HG02610 (cell line): Measurements from ENCODE around the gene EPB41L3.

Source experiments
- ATAC-seq: cut with Tn5 transposase; IDR thresholded peaks from one replicate; pipeline ENCODE4 v1.9.1; 2021; ENCODE audit warnings: mild to moderate bottlenecking, moderate library complexity; ENCODE audit not compliant: unreplicated experiment

EPB41L3 gene

GRCh38 chr18:5456577-5457461 lies 87.0 kb downstream of the EPB41L3 start:
- no peak for ATAC-seq

DNA sequence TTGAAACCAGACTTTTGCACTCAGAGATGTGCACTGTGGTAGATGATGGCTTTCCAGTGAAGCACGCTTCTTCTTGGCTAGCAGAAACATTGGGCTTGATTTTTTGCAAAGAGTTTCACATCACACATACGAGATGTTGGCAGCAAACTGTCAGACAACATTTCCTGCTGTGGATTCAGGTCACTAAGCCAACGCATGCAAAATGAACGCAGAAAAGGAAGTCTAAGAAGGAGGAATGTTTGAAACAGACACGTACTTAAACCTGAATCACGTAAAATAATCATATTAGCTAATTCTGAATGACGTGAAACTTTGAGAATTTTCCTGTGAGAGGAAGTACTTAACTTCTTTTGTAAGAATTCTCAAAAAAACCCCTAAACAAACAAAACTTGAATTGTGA lies 88.1 kb downstream of the EPB41L3 start:
- ATAC-seq = no peak

GRCh38 chr18:5452943-5453443 lies 90.8 kb downstream of the EPB41L3 start:
- no peak for ATAC-seq

DNA sequence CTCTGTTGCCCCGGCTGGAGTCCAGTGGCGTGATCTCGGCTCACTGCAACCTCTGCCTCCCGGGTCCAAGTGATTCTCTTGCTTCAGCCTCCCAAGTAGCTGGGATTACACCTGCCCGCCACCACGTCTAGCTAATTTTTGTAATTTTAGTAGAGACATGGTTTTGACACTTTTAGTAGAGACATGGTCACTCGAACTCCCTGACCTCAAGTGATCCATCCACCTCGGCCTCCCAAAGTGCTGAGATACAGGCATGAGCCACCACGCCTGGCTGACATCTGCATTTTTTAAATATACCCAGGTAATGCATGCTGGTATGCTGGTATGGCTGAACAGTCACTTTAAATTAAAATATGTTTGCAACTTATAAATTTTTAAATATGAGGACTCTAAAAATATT lies 91.9 kb downstream of the EPB41L3 start:
- ATAC-seq = no peak

- ATAC-seq = no peak
Observed at GRCh38 chr18:5451150-5451549, 92.6 kb downstream of the EPB41L3 start.

GRCh38 chr18:5449858-5450509 lies 93.8 kb downstream of the EPB41L3 start:
- no peak for ATAC-seq

- ATAC-seq = no peak
Observed at GRCh38 chr18:5447442-5447841, 96.4 kb downstream of the EPB41L3 start.

GRCh38 chr18:5444847-5445246 lies 99.0 kb downstream of the EPB41L3 start:
- no peak for ATAC-seq

- no peak for ATAC-seq
Observed at GRCh38 chr18:5444269-5444668, 99.5 kb downstream of the EPB41L3 start.

DNA sequence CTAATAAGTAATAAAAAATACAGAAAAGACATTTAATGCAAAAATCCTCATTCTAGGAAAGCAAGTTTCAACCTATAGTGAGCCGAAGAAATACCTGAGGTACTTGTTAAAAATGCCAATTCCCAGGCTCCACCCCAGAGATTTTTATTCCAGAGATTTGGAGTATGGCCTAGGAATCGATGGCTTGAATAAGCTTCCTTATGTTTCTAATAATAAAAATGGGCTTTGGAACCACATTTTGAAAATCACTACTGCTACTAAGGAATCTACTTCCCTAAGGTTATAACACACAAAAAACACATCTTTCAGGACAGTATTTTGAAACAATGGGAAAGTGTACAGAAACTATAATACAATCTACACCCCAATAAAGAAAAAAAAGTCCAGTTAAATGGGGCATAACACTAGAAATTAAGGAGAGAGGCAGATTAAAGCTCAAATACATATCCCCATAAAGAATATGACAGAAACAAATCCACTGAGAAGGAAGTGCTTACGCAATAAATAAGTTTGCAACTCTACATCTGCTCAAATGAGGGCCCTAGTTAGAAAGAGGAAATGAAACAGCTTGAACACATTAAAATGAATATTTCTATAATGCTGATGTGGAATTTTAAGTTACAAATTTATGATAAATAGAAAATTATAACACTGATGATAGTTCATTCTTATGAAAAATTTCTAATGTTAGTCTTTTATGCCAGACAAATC lies 103.7 kb downstream of the EPB41L3 start:
- ATAC-seq = no peak

- ATAC-seq = no peak
Observed at GRCh38 chr18:5434425-5434824, 109.4 kb downstream of the EPB41L3 start.

- ATAC-seq = no peak
Observed at GRCh38 chr18:5431836-5432575, 111.8 kb downstream of the EPB41L3 start.

DNA sequence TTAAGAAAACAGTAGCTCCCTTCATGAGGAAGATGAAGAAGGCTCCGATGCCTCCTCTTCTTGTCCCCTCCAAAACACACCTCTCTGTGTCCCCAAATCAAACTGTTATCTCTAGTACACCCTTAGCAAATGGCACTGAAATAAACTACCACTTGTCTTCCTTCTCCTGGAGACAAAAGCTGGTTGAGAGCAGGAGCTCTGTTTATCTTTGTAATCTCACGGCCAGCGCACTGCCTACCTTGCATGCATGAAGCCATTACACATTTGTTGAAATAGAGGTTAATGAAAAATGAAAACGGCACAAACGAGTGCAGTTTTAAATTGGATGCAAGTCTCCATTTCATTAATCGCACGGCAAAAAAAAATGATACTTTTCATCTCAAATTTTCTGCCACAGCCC lies 113.7 kb downstream of the EPB41L3 start:
- no peak for ATAC-seq

- ATAC-seq = no peak
Observed at GRCh38 chr18:5429681-5430080, 114.1 kb downstream of the EPB41L3 start.

DNA sequence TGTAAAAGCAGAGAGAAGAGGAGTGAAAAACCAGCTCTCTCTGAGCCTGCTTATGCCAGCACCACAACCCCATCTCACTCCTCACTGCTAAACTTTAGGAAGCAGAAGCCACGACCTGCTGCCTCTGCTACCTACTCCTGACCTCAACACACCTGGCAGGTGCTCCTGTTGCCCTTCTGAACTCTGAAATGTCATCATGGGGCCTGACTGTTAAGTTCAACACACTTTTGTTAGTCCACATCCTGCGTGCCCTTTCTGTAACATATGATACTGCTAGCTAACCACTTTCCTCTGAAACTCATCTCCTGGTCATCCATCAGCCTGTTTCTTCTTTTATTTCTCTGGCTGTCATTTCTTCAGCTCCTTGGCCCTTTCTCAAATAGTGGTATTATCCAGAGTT lies 118.1 kb downstream of the EPB41L3 start:
- no peak for ATAC-seq

GRCh38 chr18:5424903-5425664 lies 118.7 kb downstream of the EPB41L3 start:
- no peak for ATAC-seq

DNA sequence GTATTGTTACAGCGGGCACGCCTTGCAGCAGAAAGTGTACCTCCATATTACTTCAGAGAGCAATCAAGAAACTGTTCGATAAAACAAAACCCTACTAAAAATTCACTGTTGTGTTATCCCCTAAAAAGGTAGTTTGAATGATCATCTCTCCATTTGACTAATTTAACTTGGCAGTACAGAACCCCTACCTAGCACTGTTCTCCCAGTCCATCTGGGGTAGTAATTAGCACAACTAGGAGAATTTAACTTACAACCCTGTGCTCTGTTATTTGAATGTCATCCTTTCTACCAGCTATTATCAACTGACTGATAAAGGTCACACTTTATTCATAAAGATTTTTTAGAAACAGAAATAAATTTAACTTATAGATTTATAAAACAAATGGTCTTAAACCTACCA lies 121.2 kb downstream of the EPB41L3 start:
- ATAC-seq = no peak

DNA sequence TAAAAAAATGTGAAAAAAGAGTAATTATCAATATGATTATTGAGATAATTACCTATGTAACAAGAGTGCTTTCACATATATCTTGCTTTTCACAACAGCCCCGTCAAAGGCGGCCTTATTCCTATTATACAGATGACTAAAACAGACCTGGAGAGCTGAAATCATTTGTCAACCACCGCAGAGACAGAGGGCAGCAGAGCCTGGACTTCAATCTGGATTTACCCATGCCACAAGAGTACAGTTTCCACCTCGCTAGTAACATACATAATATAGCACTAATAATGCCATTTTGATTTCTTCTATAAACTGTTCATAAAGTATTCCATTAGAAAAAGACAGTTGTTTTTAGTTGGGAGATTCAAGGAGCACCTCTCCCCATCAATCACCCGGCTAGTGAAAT lies 121.8 kb downstream of the EPB41L3 start:
- ATAC-seq = no peak

GRCh38 chr18:5420906-5421305 lies 122.9 kb downstream of the EPB41L3 start:
- no peak for ATAC-seq

DNA sequence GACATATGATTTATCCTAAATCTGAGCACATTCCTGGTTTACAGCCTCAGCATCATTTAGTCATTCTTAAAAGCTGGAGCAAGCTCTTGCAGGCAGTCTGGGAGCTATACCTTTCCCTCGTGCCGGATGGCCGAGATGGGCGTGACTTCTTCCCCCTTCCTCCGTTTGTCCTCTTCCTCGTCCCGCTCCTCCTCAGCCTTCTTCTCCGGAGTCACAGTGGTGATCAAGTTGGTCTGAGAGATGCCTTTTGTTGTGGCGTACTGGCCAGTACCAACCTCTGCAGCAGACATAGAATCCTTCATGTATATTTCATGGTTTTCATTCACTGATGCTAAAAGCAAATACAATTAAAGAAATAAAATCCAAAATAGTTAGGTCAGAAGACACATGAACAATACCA lies 124.2 kb downstream of the EPB41L3 start:
- no peak for ATAC-seq
